Peyer's patch (tissue), 4 donors: ENCODE data around the gene CCL5. TPM values are rescaled to one million over a fixed set of nuclear protein-coding genes. Genes with fewer than 3 reads are reported as not detected.

Experiments
- DNase-seq, 3 donors: peaks; one replicate each; pipeline ENCODE4 v3.0.0-alpha.2; 2017 to 2019
- H3K27ac ChIP-seq, 4 donors: fragments of 200-600 bp; sonication (generic); one replicate each; pipeline ENCODE4 v1.5.1; 2016 to 2019
- H3K27me3 ChIP-seq, 2 donors: fragments of 200-600 bp; sonication (generic); one replicate each; pipeline ENCODE4 v1.5.1; 2019
- H3K36me3 ChIP-seq, 3 donors: fragments of 200-600 bp; sonication (generic); one replicate each; pipeline ENCODE4 v1.5.1; 2016 to 2019
- H3K4me1 ChIP-seq, 4 donors: fragments of 200-600 bp; sonication (generic); one replicate each; pipeline ENCODE4 v1.5.1; 2016 to 2019
- H3K4me3 ChIP-seq, 4 donors: fragments of 200-600 bp; sonication (generic); 1 replicate in 3 of 4; 2 replicates in 1 of 4; pipeline ENCODE4 v1.5.1; 2016 to 2019; ENCODE audit warnings: mild to moderate bottlenecking in 1 of 4
- H3K9me3 ChIP-seq, 4 donors: fragments of 200-600 bp; sonication (generic); one replicate each; pipeline ENCODE4 v1.5.1; 2016 to 2019; ENCODE audit warnings: mild to moderate bottlenecking in 1 of 4
- POLR2A ChIP-seq, 2 donors: fragments of 450-650 bp; IDR thresholded peaks; one replicate each; pipeline ENCODE4 v1.5.1; 2017; ENCODE audit warnings: antibody characterized with exemption in 2 of 2, mild to moderate bottlenecking in 2 of 2, moderate library complexity in 2 of 2
- total RNA-seq, 4 donors: library from RNA; depleted of rRNA; stranded (reverse); fragments of >200 nt; gene quantifications; one replicate each; pipeline ENCODE4 v1.1.0, GENCODE V29; 2016
- TF ChIP-seq, protein P1 (sequence below), 6 experiments: fragments of 450-650 bp in 4 of 6; fragments of 200-600 bp in 2 of 6; sonication (generic) in 1 of 6; IDR thresholded peaks; one replicate each; pipeline ENCODE4 v1.5.1; 2017 to 2019; ENCODE audit warnings: antibody characterized with exemption in 6 of 6, mild to moderate bottlenecking in 3 of 6, moderate library complexity in 1 of 6

The CCL5 gene
- total RNA-seq, 4 donors from 2014 or later: 5.8 to 13.8 (median 9.2) TPM

DNA sequence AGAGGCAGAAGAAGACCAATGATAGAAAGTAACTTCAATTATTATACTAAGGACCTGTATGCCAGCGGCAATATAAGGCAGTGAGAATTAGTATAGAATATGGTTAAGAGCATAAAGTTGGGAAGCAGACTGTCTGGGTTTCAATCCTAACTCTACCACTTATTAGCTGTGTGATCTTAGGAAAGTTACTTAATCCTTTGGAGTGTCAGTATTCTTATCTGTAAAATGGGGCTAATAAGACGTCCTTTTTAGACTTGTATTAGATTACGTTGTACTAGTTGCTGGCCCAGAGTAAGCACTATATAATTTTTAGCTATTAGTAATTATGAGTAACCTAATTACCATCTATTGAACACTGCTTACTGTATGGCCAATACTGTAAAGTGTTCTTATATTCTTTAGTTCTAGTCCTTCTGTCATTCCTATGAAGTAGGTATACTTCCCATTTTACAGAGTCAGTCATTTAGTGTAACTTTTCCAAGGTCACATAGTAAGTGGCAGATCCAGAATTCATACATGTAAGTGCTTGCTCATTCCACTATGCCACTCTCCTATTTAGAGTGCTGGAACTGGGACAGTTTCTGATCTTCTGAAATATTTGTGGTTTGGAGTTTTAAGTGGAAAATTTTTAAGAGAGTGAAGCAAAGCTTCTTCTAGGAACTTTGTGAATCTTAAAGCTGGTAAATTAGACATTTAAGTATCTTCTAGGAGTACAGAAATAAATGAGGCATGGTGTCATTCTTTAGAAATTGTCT is 33.9 kb downstream of the CCL5 start:
- peaks cover 0 to 84% (median 2%) of the 10 kb centered on the region in 3 donors for H3K36me3 ChIP-seq

DNA sequence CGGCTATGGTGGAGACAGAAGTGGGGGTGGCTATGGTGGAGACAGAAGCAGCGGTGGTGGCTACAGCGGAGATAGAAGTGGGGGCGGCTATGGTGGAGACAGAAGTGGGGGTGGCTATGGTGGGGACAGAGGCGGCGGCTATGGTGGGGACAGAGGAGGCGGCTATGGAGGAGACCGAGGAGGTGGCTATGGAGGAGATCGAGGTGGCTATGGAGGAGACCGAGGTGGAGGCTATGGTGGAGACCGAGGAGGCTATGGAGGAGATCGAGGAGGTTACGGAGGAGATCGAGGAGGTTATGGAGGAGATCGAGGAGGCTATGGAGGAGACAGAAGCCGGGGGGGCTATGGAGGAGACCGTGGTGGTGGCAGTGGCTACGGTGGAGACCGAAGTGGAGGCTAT is 35.6 kb downstream of the CCL5 start:
- Histone ChIP-seq H3K9me3 (no peaks in the 10 kb centered on the region), H3K4me1 (no peaks in the 10 kb centered on the region), H3K4me3 (no peak overlapping the region), H3K27ac (no peak overlapping the region), H3K36me3 (peaks cover 0 to 96% (median 2%) of the 10 kb centered on the region in 3 donors), H3K27me3 (no peaks in the 10 kb centered on the region)
- DNase-seq: no peak
- TF ChIP-seq, protein P1, sequence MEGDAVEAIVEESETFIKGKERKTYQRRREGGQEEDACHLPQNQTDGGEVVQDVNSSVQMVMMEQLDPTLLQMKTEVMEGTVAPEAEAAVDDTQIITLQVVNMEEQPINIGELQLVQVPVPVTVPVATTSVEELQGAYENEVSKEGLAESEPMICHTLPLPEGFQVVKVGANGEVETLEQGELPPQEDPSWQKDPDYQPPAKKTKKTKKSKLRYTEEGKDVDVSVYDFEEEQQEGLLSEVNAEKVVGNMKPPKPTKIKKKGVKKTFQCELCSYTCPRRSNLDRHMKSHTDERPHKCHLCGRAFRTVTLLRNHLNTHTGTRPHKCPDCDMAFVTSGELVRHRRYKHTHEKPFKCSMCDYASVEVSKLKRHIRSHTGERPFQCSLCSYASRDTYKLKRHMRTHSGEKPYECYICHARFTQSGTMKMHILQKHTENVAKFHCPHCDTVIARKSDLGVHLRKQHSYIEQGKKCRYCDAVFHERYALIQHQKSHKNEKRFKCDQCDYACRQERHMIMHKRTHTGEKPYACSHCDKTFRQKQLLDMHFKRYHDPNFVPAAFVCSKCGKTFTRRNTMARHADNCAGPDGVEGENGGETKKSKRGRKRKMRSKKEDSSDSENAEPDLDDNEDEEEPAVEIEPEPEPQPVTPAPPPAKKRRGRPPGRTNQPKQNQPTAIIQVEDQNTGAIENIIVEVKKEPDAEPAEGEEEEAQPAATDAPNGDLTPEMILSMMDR (IDR thresholded peaks at IDR 0.05): no peak

More for the DNA sequence above, 33.9 kb downstream of the CCL5 start:
- Histone ChIP-seq H3K4me1 (no peaks in the 10 kb centered on the region), H3K9me3 (no peaks in the 10 kb centered on the region), H3K4me3 (no peak overlapping the region), H3K27me3 (no peaks in the 10 kb centered on the region), H3K27ac (no peak overlapping the region)
- no peak for TF ChIP-seq POLR2A (IDR thresholded peaks at IDR 0.05)
- TF ChIP-seq, protein P1 (IDR thresholded peaks at IDR 0.05): no peak
- no peak for DNase-seq

DNA sequence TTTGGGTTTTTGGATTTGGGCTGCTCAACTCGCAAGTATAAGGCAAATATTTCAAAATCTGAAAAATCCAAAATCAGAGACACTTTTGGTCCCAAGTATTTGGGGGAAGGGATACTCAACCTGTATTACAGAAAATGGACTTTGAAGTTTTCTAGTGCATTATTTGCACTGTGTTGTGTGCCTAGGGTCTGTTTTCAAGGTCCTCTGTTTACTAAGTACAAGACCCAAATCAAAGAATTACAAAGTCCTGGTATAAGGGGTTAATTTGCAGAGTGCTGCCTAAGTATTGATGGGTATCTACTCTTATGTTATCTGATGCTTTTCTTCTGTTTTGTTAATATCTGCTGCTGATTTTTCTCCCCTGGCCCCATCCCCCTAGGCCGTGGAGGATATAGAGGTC is 36.5 kb downstream of the CCL5 start:
- Histone ChIP-seq H3K27ac (no peak overlapping the region), H3K4me3 (no peak overlapping the region), H3K36me3 (peaks cover 0 to 96% (median 2%) of the 10 kb centered on the region in 3 donors), H3K27me3 (no peaks in the 10 kb centered on the region), H3K4me1 (no peaks in the 10 kb centered on the region), H3K9me3 (no peaks in the 10 kb centered on the region)
- no peak for DNase-seq
- TF ChIP-seq, protein P1 (IDR thresholded peaks at IDR 0.05): no peak
- no peak for TF ChIP-seq POLR2A (IDR thresholded peaks at IDR 0.05)

DNA sequence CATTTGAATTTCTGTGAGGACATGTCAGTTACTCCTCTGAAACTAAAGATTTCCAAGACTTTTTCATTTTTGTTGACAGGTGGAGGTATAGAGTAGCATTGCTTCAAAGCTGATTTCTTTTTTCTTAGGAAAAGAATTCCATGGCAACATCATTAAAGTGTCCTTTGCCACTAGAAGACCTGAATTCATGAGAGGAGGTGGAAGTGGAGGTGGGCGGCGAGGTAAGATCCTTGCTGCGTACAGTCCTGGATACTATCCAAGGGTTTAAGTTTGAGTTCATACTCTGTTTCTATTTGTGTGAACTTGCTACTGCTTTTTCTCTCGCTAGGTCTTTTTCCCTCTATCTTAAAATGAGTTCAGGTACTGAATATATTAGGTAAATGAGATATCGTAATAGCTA is 37.9 kb downstream of the CCL5 start:
- Histone ChIP-seq H3K4me1 (no peaks in the 10 kb centered on the region), H3K4me3 (no peak overlapping the region), H3K36me3 (peaks cover 0 to 96% (median 2%) of the 10 kb centered on the region in 3 donors), H3K9me3 (no peaks in the 10 kb centered on the region), H3K27me3 (no peaks in the 10 kb centered on the region), H3K27ac (no peak overlapping the region)
- TF ChIP-seq POLR2A (IDR thresholded peaks at IDR 0.05): no peak
- TF ChIP-seq, protein P1 (IDR thresholded peaks at IDR 0.05): no peak
- DNase-seq: no peak

- Histone ChIP-seq H3K9me3 (no peaks in the 10 kb centered on the region), H3K36me3 (peaks cover 0 to 96% (median 2%) of the 10 kb centered on the region in 3 donors), H3K4me1 (no peaks in the 10 kb centered on the region), H3K27ac (no peak overlapping the region), H3K4me3 (no peak overlapping the region), H3K27me3 (no peaks in the 10 kb centered on the region)
- no peak for TF ChIP-seq POLR2A (IDR thresholded peaks at IDR 0.05)
- TF ChIP-seq, protein P1 (IDR thresholded peaks at IDR 0.05): no peak
- no peak for DNase-seq
Measured at GRCh38 chr17:35841505-35841904, 38.7 kb downstream of the CCL5 start.
